Glomerular visceral epithelial cell (primary cell): Measurements from ENCODE around the gene UNK.
"Not testable (repeated sequence)": the region's sequence is repeated elsewhere in the genome, so short reads cannot be mapped to it uniquely, and the experiment has no call there.

Experiments
- DNase-seq: peaks from one replicate; pipeline ENCODE4 v3.0.0-alpha.2; 2016; ENCODE audit errors: extremely low spot score

UNK gene

GRCh38 chr17:75799402-75799801, 14.8 kb downstream of the UNK start:
- DNase-seq: no peak

GRCh38 chr17:75803883-75804282, 19.3 kb downstream of the UNK start:
- no peak for DNase-seq

GRCh38 chr17:75806822-75807500, 22.4 kb downstream of the UNK start:
- DNase-seq: no peak

- no peak for DNase-seq
Measured at GRCh38 chr17:75807861-75808260, 23.3 kb downstream of the UNK start.

- DNase-seq: no peak
Measured at GRCh38 chr17:75808549-75808904, 23.9 kb downstream of the UNK start.

- peak; percentile 32 for DNase-seq
Measured at GRCh38 chr17:75808905-75809621, 24.5 kb downstream of the UNK start.

GRCh38 chr17:75809631-75810111, 25.1 kb downstream of the UNK start:
- DNase-seq: no peak

- DNase-seq: no peak
Measured at GRCh38 chr17:75810216-75810615, 25.6 kb downstream of the UNK start.

- not testable (repeated sequence) for DNase-seq
Measured at GRCh38 chr17:75810756-75811155, 26.1 kb downstream of the UNK start.

- no peak for DNase-seq
Measured at GRCh38 chr17:75811174-75811573, 26.6 kb downstream of the UNK start.

GRCh38 chr17:75812096-75813013, 27.7 kb downstream of the UNK start:
- no peak for DNase-seq

GRCh38 chr17:75813081-75814020, 28.7 kb downstream of the UNK start:
- DNase-seq: no peak

GRCh38 chr17:75814021-75814395, 29.4 kb downstream of the UNK start:
- DNase-seq: no peak

- peak; percentile 67 for DNase-seq
Measured at GRCh38 chr17:75814900-75815373, 30.3 kb downstream of the UNK start.

GRCh38 chr17:75815399-75815798, 30.8 kb downstream of the UNK start:
- DNase-seq: no peak

- no peak for DNase-seq
Measured at GRCh38 chr17:75816693-75817092, 32.1 kb downstream of the UNK start.

GRCh38 chr17:75817571-75817970, 33.0 kb downstream of the UNK start:
- no peak for DNase-seq

- DNase-seq: no peak
Measured at GRCh38 chr17:75818326-75818885, 33.8 kb downstream of the UNK start.

GRCh38 chr17:75819116-75819515, 34.5 kb downstream of the UNK start:
- no peak for DNase-seq

- DNase-seq: no peak
Measured at GRCh38 chr17:75819678-75820077, 35.1 kb downstream of the UNK start.
